ENCODE data around the gene POU2F3. TPM values are rescaled to one million over a fixed set of nuclear protein-coding genes. Genes with fewer than 3 reads are reported as not detected.

POU2F3 gene
- total RNA-seq, 1 donor from 2014 or later = under 0.01 TPM

DNA sequence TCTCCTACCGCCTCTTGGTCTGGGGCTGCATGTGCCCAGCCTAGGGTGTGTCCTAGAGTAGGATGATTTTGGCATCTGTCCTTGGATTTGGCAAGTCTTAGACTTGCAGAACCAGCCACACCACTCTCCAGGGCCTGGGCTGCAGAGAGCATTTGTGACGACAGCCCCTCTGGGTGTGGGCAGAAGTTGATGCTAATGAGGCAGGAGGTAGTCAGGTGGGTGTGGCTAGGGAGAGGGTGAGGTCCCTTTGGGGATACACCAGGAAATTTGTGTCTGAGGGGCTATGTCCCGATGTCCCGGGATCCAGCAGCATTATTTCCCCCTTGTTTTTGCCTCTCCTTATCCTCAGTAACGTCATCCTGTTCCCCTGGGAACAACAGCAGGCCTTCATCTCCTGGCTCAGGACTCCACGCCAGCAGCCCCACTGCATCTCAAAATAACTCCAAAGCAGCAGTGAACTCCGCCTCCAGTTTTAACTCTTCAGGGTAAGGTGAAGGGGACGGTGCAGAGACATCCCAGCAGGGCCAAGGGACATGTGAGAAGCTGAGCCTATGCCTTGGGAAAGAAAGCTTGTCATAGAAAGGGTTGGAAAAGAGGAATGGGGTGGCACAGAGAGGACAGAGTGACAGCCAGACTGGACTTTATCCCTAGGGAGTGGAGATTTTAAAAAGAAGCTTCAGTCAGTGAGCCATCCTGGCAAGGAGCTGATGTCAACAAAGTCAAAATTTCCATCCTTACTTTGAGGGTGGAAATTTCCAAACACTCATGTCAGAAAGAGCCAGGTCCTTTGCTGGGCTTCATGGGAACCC lies 77.1 kb downstream of the POU2F3 start:
- DNase-seq (ENCODE audit: low read depth in 2 of 2) = no peak

DNA sequence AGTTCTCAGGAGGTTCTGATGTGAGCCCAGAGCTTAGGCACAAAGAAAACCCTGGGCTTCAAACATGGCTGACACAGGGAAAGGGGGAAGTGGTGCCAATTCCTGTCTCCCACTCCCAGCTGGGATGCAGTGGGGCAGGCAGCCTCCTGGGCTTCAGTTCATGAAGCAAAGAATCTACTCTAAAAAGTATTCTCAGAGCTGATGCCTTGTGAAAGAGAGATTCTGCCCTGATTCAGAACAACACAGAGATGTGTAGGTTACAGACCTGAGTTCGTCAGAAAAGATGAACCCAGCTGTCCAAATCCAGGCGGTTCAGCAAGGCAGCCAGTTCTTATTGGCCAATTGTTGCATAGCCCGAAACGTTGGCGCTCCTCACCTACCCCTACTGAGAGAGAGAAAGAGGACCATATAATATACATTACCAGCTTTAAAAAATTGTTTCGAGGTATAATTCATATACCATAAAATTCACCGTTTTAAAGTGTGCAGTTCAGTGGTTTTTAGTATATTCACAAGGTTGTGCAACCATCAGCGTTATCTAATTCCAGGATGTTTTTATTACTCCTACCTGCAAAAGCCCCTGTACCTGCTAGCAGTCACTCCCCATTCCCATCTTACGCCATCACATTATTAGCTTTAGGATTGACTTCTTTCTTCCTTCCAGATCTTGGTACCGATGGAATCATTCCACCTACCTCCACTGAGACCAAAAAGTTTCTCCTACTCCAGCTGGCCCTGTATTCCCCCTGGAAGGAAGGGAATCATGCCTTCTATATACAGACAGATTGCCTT lies 77.9 kb downstream of the POU2F3 start:
- no peak for DNase-seq (ENCODE audit: low read depth in 2 of 2)

DNA sequence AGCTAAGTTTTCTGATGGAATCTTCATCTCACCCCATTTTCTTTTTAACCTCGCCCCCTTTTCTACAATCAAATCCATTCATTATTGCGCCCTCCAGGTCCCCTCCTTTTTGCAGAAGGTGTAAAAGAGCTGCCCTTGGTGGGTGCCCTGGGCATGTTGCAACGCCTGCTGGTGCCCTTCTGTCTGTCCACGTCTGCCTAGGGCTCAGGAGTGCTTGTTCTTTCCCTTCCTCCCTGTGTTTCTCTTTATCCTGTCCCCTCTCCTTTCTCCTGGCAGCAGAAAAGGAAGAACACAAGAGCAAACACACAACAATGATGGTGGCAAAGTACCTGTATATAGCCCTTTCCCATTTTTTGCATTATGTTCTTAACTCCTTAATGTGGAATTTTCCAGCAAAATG lies 79.0 kb downstream of the POU2F3 start:
- no peak for DNase-seq (ENCODE audit: low read depth in 2 of 2)

DNA sequence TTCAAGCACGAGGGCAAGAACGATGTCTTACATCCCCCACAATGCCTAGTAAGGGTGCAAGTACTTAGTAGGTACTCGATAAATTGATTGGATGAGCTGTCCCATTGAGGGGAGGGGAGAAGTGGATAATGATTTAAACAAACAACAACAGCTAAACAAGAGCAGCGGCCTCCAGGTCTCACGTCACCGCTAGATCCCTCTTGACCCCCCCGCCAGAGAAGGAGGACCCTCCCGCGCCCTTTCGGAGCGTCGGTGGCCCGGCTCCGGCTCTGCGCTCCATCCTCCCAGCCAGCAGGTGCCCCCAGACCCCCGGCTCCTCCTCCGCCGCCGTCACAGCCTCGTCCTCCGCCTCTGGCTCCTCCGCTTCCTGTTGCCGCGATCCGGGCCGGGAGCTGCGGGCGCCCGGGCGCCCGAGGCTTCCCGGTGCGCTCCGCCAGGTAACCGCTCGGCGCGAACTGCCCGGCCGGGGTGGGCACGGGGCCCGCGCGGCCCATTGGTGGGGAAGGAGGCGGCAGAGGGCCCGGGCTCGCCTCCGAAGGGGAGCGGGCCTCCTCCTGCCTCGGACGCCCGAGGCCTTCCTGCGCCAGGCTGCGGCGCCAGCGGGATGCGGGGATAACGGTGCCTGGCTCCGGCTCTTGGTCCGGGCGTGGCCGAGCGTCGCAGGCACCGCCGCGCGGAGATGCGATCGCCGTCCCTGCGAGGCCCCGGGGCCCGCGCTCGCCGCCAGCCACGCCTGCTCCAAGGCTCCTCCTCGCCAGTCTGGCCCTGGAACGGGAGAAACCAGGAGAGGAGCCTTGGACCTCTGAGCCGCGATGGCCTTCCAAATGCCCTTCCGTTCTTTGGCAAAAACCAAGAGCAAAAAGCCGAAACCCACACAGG lies 85.2 kb downstream of the POU2F3 start, which contains the start of gene TLCD5:
Gene TLCD5, plus strand, starts transcription at position 368 of the 879 bp plus-strand sequence. CDS start 2,143 bp downstream, outside the sequence.
- peak; percentile 72 to 78 for DNase-seq (ENCODE audit: low read depth in 2 of 2)

DNA sequence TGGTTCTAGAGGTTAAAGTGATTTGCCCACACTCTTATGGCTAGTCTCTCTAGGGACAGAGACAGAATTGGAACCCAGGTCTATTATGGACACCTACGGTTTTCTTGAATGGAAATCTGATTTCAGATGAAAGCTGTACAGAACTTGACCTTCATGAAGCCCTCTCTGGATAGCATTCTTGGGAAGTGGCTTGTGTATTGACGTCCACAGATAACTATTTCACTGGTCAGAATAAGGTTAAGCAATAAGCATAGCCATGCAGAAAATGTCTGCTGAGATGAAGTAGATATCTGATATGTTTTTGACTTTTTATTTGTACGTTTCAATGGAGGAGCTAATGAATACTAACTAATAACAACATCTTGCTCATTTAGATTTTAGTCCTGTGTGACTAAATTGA lies 86.3 kb downstream of the POU2F3 start:
- no peak for DNase-seq (ENCODE audit: low read depth in 2 of 2)

DNA sequence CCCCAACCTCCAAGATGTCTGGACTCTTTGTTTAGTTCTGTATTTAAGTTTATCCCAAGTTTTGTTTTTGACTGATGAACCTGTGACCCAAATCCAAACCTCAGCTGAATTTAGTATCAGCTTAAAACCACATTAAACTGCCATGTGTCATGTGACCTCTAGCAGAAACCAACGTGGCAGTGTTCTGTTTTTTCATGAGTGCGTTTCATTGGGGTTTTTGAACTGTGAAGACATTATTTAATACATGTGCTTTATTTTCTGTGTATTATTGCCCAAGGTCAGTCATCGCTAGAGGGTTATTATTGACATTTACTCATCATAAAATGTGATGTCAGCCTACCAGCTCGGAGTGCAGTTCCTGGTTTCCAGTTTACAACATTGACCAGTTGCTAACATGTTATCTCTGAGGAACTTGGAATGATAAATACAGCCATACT lies 86.9 kb downstream of the POU2F3 start:
- DNase-seq (ENCODE audit: low read depth in 2 of 2) = no peak

DNA sequence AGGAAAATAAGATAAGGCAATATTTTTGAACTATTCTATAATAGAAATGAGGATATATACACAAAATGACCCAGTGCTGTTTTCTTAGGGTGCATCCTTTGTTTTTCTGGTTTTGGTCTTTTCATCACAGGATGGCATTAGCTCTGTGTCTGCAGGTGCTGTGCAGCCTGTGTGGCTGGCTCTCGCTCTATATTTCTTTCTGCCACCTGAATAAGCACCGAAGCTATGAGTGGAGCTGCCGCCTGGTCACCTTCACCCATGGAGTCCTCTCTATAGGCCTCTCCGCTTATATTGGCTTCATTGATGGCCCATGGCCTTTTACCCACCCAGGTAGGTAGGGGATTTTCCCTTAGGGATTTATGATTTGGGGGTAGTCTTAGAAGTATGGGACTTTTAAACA lies 87.4 kb downstream of the POU2F3 start:
- no peak for DNase-seq (ENCODE audit: low read depth in 2 of 2)

DNA sequence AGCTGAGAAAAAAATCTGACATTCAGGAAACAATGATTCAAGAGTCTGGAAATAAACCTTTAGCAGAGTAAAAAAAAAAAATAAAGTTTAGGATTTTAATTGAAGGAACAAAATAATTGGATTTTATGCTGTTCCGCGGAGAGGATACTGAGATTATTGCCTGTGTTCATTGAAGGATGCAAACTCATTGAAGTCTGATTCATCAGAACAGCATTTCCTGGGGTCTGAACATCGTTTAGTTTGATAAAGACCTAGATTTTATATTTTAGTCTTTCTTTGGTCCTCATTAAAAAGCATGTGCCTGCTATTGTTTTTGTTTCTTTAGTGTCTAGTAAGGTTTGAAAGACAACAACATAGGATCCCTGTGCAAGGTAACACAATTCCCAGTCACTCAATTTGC lies 89.6 kb downstream of the POU2F3 start:
- DNase-seq (ENCODE audit: low read depth in 2 of 2) = peak in 1 of 2 donors; percentile 20

DNA sequence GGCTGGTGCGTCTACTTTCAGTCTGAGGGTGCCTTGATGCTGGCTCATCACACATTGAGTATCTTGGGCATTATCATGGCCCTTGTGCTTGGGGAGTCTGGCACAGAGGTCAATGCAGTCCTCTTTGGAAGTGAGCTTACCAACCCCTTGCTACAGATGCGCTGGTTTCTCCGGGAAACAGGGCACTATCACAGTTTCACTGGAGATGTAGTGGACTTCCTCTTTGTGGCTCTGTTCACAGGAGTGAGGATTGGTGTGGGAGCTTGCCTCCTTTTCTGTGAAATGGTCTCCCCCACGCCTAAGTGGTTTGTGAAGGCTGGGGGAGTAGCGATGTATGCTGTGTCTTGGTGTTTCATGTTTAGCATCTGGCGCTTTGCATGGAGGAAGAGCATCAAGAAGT lies 90.1 kb downstream of the POU2F3 start:
- no peak for DNase-seq (ENCODE audit: low read depth in 2 of 2)

DNA sequence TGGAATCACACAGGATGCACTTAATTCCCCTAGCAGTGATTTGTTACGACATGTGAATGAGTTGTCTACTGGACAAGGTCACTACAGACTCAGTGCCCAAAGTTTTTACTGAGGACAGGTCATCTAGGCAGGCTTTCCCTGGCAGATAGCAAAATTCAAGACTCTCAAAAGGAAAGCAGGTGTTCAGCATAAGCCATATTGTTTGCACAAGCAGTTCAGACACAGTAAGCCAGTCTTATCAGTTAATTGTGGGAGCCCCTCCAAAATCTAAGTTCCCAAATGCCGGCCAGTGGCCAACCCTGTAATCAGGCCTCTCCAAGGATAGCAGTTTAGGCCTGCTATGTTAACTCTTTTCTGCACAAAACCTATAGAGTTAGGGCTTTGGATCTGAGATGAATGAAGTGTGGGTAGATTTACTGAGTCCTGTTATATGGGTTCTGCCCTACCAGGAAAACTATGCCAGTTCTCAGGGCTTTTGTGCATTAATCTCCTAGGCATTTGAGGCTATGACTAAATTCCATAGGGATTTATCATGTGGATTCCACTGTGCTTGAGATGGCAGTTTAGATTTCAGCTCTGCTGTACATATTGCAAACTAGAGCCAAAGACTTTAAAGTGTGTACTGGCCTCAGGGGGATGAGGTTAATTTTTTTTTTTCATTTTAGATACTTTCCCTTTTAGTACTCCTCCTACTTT lies 91.5 kb downstream of the POU2F3 start:
- DNase-seq (ENCODE audit: low read depth in 2 of 2) = peak in 1 of 2 donors; percentile 48

DNA sequence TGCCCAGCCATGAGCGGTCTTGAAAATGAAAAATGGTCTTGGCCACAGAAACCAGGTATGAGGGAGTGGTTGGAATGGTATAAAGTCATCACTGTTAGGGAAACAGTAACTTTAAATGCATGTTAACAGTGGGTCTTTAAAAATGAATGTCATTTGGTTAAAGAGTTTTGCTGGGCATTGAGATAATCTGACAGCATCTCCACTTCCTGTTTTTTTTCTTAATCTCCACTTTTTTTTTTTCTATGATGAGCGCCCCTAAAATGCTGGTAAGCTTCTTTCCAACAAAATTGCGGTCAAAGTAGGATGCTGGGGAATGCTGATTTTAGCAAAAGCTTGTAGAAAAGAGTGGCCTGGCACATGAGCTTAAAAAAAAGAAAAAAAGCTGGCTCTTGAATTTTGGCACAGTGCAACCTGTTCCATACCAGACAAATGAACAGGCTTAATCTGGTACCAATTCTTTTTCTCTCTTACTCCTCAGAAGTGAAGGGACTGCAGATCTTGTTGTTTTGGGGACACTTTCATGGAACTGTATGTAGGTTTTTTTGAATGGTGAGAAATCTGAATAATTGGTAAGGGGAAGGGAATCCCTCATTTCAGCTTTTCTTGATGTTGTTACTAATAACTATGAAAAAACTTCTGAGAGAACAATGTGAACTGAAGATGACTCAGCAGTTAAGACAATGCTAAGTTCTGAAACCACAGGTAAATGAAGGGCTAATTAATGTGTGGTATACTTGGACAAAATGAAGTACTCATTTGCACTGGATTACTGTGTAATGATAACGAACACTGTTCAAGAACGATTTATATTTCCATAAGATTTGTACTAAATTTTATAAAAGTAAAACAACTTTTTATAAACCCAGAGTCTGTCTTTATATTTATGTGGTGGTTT lies 93.1 kb downstream of the POU2F3 start:
- peak in 1 of 2 donors; percentile 42 for DNase-seq (ENCODE audit: low read depth in 2 of 2)

DNA sequence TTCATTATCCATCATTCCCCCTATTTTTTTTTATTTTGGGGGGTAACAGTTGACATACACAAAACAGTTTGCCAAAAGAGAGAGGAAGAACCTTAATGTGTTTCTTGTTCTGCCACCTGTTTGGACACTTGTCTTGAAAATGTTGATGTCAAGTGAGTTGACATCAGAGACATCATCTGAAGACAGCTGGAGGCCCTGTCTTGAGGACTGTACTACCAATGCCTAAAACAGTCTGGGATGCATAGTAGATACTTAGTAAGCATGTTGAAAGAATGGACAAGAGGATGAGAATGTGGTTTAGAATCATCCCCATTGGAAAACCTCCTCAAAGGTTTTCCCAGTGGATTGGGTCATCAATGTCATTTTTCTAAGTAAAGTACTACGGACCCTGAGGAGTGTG lies 93.9 kb downstream of the POU2F3 start:
- no peak for DNase-seq (ENCODE audit: low read depth in 2 of 2)

DNA sequence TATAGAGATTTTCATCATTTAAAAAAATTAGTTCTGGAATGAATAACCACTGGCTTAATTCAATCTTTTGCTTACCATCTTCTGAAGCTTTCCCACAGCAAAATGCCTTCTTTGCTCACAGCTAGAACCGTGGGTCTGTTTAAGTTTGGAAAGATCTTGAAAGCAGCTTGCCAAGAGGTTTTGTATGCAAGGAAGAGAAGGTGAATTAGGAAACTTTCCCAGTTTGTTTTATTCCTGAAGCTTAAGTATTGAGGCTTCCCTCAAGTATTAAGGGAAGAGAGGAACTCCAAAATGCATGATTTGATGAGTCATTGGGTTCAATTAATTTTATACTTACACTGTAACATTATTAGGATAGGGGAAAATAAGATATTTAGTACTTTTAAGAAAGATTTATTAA lies 94.4 kb downstream of the POU2F3 start:
- no peak for DNase-seq (ENCODE audit: low read depth in 2 of 2)

DNA sequence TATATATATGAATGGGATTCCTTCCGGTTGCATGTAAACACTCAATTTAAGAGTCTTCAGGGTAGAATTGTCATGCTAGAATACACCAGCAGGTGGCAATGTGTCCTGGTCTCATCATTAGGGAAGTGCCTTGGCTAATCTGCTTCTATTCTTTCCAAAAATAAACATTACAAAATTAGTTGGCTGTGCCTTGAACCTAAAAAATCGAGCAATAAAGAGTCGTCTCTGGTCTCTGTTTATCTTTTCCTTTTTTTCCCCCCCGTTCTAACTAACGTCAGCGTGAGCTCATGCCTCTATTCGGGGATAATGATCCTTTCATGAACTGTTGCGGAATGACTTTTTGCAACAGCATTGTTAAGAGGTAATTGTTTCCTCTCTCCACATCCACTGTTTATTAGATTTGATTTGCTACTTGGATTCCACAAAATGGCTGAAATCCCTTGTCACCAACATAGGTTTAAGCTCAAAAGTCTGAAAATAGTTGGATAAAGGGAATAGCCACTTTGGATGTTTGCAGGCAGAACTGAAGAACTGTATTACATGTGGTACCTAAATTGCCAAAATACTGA lies 95.0 kb downstream of the POU2F3 start:
- DNase-seq (ENCODE audit: low read depth in 2 of 2) = peak; percentile 85 to 92

DNA sequence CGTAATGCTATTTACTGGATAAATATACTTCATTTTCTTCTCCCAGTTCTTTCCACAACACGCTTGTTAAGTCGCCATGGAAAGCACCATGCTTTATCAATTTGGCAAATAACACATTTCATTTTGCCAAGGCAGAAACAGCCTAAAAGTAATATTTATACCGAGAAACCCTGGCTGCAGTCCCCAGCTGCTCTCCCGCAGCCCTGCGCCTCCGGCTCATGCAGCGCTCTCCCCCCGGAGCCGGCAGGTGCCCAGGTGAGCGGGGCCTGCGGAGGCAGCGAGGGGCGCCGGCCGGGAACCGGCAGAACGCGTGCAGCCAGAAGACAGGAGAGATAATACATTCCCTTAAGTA lies 95.6 kb downstream of the POU2F3 start:
- peak; percentile 27 to 67 for DNase-seq (ENCODE audit: low read depth in 2 of 2)

DNA sequence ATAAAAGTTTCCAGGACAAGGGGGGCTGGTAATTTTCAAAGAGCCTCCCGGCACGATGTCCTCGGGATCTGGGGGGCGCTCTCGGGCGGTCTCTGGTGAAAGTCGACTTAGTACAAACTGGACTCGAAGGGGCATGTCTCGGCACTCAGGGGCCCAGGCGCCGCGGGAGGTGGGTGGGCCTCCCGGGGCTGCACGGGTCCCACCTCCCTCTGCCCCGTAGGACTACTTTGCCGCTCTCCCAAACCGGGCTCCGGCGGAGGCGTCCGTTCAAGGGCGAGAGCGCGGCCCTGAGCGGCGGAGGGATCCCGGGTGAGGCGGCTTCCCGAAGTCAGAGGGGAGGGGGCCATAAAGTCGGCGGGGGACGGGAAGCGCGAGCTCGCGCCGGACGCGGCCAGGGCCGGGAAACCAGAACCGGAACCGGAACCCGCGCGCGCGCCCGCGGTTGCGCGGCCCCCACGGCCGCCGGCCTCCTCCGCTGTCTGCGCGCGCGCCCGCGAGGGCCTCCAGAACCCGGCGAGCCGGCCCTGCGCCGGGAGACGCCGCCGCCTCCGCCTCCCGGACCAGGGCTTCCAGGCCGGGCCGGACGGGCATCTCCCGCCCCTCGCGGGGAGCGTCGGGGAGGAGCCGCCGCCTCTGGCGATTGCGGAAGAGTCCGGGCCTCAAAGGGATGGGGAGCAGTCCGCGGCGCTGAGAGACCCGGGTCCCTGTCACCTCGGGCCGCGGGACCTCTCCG lies 96.1 kb downstream of the POU2F3 start, which contains the start of gene ARHGEF12:
Gene ARHGEF12, plus strand, starts transcription at position 506 of the 733 bp plus-strand sequence. CDS start 831 bp downstream, outside the sequence.
- peak; percentile 99 for DNase-seq (ENCODE audit: low read depth in 2 of 2)

DNA sequence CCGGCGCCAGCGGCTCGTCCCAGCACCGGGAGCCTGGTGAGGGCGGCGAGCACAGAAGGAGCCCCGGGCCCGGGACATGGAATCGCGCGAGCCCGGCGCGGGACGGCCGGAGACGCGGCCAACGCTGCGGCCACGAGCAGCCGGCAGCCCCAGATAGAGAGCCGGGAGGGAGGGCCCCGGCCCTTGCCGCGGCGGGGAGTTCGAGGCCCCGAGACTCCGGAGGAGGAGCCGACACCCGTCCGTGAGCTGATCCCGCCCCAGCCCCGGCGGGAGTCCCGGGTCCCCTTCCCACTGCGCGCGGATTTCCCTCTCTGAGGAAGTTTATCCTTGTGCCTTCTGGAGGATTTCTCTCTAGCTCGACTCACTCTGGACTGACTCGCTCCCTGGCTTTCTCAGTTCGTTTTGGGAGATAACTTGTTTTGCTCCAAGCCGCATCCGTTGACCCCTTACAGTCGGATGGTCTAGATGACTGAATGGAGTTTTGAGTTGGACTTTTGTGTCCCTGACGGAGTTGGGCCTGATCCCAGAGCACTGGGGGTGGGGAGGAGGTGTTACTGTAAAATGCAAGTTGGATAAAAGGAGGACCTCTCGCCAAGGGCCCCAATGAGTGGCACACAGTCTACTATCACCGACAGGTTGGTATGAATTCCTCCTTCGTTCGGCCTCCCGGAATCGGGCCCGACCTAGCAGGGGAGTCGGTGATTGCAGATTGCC lies 96.9 kb downstream of the POU2F3 start:
- peak; percentile 43 to 53 for DNase-seq (ENCODE audit: low read depth in 2 of 2)
